Measurements from ENCODE around the gene CTIF. TPM values are rescaled to one million over a fixed set of nuclear protein-coding genes. Genes with fewer than 3 reads are reported as not detected.

The CTIF gene
- total and polyA plus RNA-seq, 2 experiments from 2014 or later = 22.1 to 27.9 TPM

DNA sequence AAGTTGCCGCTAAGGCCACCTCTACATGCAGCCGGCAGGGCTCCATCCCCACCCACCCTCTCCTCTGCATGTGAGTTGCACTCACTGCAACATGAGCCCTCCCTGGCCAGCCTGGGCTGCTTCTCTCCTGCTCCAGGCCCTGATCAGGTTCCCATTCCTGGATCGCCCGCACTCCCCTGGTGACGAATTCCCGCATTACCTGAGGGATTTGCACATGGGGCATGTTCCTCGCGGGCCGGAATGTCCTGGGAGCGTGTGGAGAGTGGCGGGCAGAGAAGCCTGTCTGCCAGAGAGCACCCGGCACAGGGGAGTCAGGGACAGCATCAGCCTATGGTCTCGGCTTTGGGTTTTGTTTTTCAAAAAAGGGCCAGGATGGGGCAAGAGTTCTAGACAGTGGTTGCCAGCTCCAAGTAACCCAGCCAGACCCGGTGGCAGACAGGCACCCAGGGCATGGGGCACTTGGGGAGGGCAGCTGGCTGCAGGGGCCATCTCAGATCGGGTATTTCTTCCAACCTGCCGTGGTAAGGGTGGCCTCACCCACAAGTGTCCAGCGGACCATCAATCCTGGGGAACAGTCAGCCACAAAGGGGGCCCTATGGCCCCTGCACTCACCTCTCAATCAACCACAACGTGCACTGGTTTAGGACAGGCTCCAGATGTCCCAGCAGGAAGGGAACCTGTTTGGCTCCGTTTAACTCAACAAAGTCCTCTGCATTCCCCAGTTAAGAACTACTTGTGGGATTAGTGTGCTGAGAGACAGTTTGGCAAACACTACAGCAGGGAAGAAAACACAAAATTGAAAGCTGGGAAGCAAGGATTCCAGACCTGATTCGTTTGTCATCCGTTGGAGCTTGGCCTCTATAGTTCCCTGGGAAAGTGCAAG, 224.2 kb downstream of the CTIF start:
- Histone ChIP-seq H2AFZ (no peak overlapping the region), H3K79me2 (peaks cover 2% of the 10 kb centered on the region), H3K27me3 (no peaks in the 10 kb centered on the region), H3K4me3 (no peak overlapping the region), H3K4me1 (ENCODE audit: insufficient read depth) (peaks cover 13% of the 10 kb centered on the region), H3K27ac (no peak overlapping the region), H3K9me3 (ENCODE audit: low read depth) (no peaks in the 10 kb centered on the region), H3K36me3 (replicated peaks; ENCODE audit: insufficient read depth, low read depth) (no peaks in the 10 kb centered on the region), H3K4me2 (no peak overlapping the region), H4K20me1 (ENCODE audit: insufficient read depth, poor library complexity, severe bottlenecking) (no peaks in the 10 kb centered on the region), H3K9me2 (replicated peaks; ENCODE audit: insufficient read depth) (no peaks in the 10 kb centered on the region)
- 80% methylated on average over 21 of the region's 21 CpGs for WGBS (ENCODE audit: low lambda C conversion rate, missing lambda C conversion rate)
- TF ChIP-seq EZH2 (IDR thresholded peaks at IDR 0.05; ENCODE audit: borderline replicate concordance) = no peak
- no peak for TF ChIP-seq EZH2phosphoT487 (IDR thresholded peaks at IDR 0.05; ENCODE audit: low read depth, severe bottlenecking, unreplicated experiment)
- TF ChIP-seq, protein P1, sequence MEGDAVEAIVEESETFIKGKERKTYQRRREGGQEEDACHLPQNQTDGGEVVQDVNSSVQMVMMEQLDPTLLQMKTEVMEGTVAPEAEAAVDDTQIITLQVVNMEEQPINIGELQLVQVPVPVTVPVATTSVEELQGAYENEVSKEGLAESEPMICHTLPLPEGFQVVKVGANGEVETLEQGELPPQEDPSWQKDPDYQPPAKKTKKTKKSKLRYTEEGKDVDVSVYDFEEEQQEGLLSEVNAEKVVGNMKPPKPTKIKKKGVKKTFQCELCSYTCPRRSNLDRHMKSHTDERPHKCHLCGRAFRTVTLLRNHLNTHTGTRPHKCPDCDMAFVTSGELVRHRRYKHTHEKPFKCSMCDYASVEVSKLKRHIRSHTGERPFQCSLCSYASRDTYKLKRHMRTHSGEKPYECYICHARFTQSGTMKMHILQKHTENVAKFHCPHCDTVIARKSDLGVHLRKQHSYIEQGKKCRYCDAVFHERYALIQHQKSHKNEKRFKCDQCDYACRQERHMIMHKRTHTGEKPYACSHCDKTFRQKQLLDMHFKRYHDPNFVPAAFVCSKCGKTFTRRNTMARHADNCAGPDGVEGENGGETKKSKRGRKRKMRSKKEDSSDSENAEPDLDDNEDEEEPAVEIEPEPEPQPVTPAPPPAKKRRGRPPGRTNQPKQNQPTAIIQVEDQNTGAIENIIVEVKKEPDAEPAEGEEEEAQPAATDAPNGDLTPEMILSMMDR (IDR thresholded peaks at IDR 0.05; ENCODE audit: poor library complexity) = no peak
- DNase-seq (ENCODE audit: low spot score) = no peak

DNA sequence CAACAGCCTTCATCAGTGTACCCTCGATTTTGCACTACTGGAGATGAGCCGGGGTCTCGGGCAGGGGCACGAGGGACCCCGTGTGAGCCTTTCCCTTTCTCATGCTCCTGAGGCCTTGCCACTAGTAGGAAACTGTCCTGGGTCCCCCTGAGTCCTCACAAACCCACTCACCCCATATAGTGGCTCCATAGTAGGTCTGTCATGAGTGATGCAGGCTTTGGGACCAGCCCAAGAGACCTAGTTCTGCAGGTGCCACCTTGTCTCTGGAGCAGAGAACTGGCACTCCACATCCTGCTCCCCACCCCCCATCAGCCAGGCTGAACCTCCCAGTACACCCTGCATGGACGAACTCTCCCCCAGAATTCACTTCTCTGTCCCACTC, 224.9 kb downstream of the CTIF start:
- H3K4me2 ChIP-seq = no peak overlapping the region
- 94% methylated on average over 6 of the region's 6 CpGs for WGBS (ENCODE audit: low lambda C conversion rate, missing lambda C conversion rate)
- no peaks in the 10 kb centered on the region for H3K27me3 ChIP-seq
- TF ChIP-seq EZH2phosphoT487 (IDR thresholded peaks at IDR 0.05; ENCODE audit: low read depth, severe bottlenecking, unreplicated experiment) (no peak), EZH2 (IDR thresholded peaks at IDR 0.05; ENCODE audit: borderline replicate concordance) (no peak)
- TF ChIP-seq, protein P1 (IDR thresholded peaks at IDR 0.05; ENCODE audit: poor library complexity) = no peak
- no peaks in the 10 kb centered on the region for H3K9me2 ChIP-seq (replicated peaks; ENCODE audit: insufficient read depth)
- no peaks in the 10 kb centered on the region for H3K36me3 ChIP-seq (replicated peaks; ENCODE audit: insufficient read depth, low read depth)
- peaks cover 3% of the 10 kb centered on the region for H3K79me2 ChIP-seq
- H4K20me1 ChIP-seq (ENCODE audit: insufficient read depth, poor library complexity, severe bottlenecking) = no peaks in the 10 kb centered on the region
- DNase-seq (ENCODE audit: low spot score) = no peak
- H3K4me1 ChIP-seq (ENCODE audit: insufficient read depth) = peaks cover 15% of the 10 kb centered on the region
- H3K27ac ChIP-seq = no peak overlapping the region
- H3K9me3 ChIP-seq (ENCODE audit: low read depth) = no peaks in the 10 kb centered on the region
- no peak overlapping the region for H2AFZ ChIP-seq
- no peak overlapping the region for H3K4me3 ChIP-seq

DNA sequence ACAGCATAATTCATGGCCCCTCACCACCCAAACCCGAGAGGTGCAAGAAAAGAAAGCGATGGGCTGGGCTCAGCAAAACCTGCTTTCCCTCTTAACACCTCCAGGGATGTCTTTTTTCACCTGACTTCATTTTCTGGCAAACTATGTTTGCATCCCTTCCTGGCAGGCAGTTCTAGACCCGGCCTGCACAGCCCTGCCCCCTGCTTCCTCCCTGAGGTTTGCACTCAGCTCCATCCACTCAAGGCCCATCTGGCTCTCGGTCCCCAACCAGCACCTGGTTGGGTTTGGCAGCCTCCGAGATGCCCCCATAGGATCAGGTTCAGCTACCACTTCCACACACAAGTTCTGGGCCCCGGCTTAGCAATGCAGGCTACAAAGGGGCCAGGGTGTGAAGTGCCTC, 226.2 kb downstream of the CTIF start:
- Histone ChIP-seq H4K20me1 (ENCODE audit: insufficient read depth, poor library complexity, severe bottlenecking) (no peaks in the 10 kb centered on the region), H3K27ac (no peak overlapping the region), H3K4me1 (ENCODE audit: insufficient read depth) (peaks cover 15% of the 10 kb centered on the region), H3K9me2 (replicated peaks; ENCODE audit: insufficient read depth) (no peaks in the 10 kb centered on the region), H3K4me3 (no peak overlapping the region), H3K36me3 (replicated peaks; ENCODE audit: insufficient read depth, low read depth) (no peaks in the 10 kb centered on the region), H3K4me2 (no peak overlapping the region), H3K27me3 (no peaks in the 10 kb centered on the region), H3K79me2 (peaks cover 3% of the 10 kb centered on the region), H2AFZ (no peak overlapping the region), H3K9me3 (ENCODE audit: low read depth) (no peaks in the 10 kb centered on the region)
- DNase-seq (ENCODE audit: low spot score) = no peak
- 92% methylated on average over 6 of the region's 6 CpGs for WGBS (ENCODE audit: low lambda C conversion rate, missing lambda C conversion rate)
- TF ChIP-seq EZH2 (IDR thresholded peaks at IDR 0.05; ENCODE audit: borderline replicate concordance) = no peak
- no peak for TF ChIP-seq EZH2phosphoT487 (IDR thresholded peaks at IDR 0.05; ENCODE audit: low read depth, severe bottlenecking, unreplicated experiment)
- TF ChIP-seq, protein P1 (IDR thresholded peaks at IDR 0.05; ENCODE audit: poor library complexity) = no peak

All from hepatocyte (in vitro differentiated cells).